ENCODE results near the gene SYT15B.
"Not testable (repeated sequence)": the region's sequence is repeated elsewhere in the genome, so short reads cannot be mapped to it uniquely, and the experiment has no call there.

- not testable (repeated sequence) for TF ChIP-seq FOXM1 (IDR thresholded peaks at IDR 0.05; ENCODE audit: borderline replicate concordance); HDGF (IDR thresholded peaks at IDR 0.05; ENCODE audit: borderline replicate concordance); FOXK2 (IDR thresholded peaks at IDR 0.05); TARDBP (IDR thresholded peaks at IDR 0.05); SUZ12 (IDR thresholded peaks at IDR 0.05); L3MBTL2 (conservative IDR thresholded peaks at IDR 0.05); ELF4 (IDR thresholded peaks at IDR 0.05); BHLHE40 (IDR thresholded peaks at IDR 0.05; ENCODE audit: borderline replicate concordance); NFRKB (IDR thresholded peaks at IDR 0.05); SP1 (IDR thresholded peaks at IDR 0.05)
Observed at GRCh38 chr10:47758855-47759254, 4.5 kb downstream of the SYT15B start.
